Posterior cingulate gyrus (tissue), 11 donors: ENCODE data around the gene TMEM167A.

Experiments
- DNase-seq, 10 donors: peaks; one replicate each; pipeline versions ENCODE4 v3.0.0 to v3.0.0-alpha.2; 2020 to 2021; ENCODE audit warnings: mixed read lengths in 3 of 10
- intact Hi-C: fragments of 100-400 bp; cut with DNase I; formaldehyde crosslinking; loops from one replicate; pipeline ENCODE4 v1.15.1; 2023

The TMEM167A gene

GRCh38 chr5:83036991-83037575 lies 40.1 kb downstream of the TMEM167A start:
- DNase-seq = no peak
- intact Hi-C loops = no loop called here

- intact Hi-C loops = no loop called here
- DNase-seq = peak; percentile 80 to 98 (median 88)
Measured at GRCh38 chr5:83035373-83036100, 41.7 kb downstream of the TMEM167A start.

GRCh38 chr5:83034528-83035207 lies 42.5 kb downstream of the TMEM167A start:
- peak in 4 of 10 donors; percentile 9 to 63 (median 47) for DNase-seq
- intact Hi-C loops = no loop called here

GRCh38 chr5:83034036-83034435 lies 43.2 kb downstream of the TMEM167A start:
- no peak for DNase-seq

GRCh38 chr5:83031381-83031780 lies 45.8 kb downstream of the TMEM167A start:
- DNase-seq = no peak
- intact Hi-C loops = no loop called here

More at GRCh38 chr5:83034036-83034435, 43.2 kb downstream of the TMEM167A start:
- intact Hi-C loops = no loop called here

- intact Hi-C loops = no loop called here
- DNase-seq = no peak
Measured at GRCh38 chr5:83029912-83030311, 47.3 kb downstream of the TMEM167A start.

- no peak for DNase-seq
- intact Hi-C loops = no loop called here
Measured at GRCh38 chr5:83026930-83027687, 50.1 kb downstream of the TMEM167A start.

GRCh38 chr5:83026516-83026915 lies 50.7 kb downstream of the TMEM167A start:
- intact Hi-C loops = no loop called here
- DNase-seq = no peak

- intact Hi-C loops = no loop called here
- DNase-seq = no peak
Measured at GRCh38 chr5:83025690-83026478, 51.3 kb downstream of the TMEM167A start.

- intact Hi-C loops = no loop called here
- no peak for DNase-seq
Measured at GRCh38 chr5:83022334-83022733, 54.9 kb downstream of the TMEM167A start.

- no peak for DNase-seq
- intact Hi-C loops = no loop called here
Measured at GRCh38 chr5:83015676-83016075, 61.5 kb downstream of the TMEM167A start.

GRCh38 chr5:83011985-83012384 lies 65.2 kb downstream of the TMEM167A start:
- DNase-seq = no peak
- intact Hi-C loops = no loop called here

- intact Hi-C loops = no loop called here
Measured at GRCh38 chr5:83009408-83009807, 67.8 kb downstream of the TMEM167A start.

GRCh38 chr5:83007755-83008154 lies 69.4 kb downstream of the TMEM167A start:
- intact Hi-C loops = no loop called here
- no peak for DNase-seq

More at GRCh38 chr5:83009408-83009807, 67.8 kb downstream of the TMEM167A start:
- DNase-seq = no peak

- no peak for DNase-seq
- intact Hi-C loops = no loop called here
Measured at GRCh38 chr5:83006683-83007283, 70.4 kb downstream of the TMEM167A start.

- no peak for DNase-seq
- intact Hi-C loops = no loop called here
Measured at GRCh38 chr5:83003791-83004190, 73.4 kb downstream of the TMEM167A start.
